Activated T-cell treated with anti-CD3 and anti-CD28 coated beads for 1 hour (primary cell): ENCODE measurements around the gene ENTREP1.
"Not testable (repeated sequence)": the region's sequence is repeated elsewhere in the genome, so short reads cannot be mapped to it uniquely, and the experiment has no call there.

Experiments used
- DNase-seq: peaks from one replicate; pipeline ENCODE4 v3.0.0-alpha.2; 2020; ENCODE audit warnings: low read depth

Gene ENTREP1

DNA sequence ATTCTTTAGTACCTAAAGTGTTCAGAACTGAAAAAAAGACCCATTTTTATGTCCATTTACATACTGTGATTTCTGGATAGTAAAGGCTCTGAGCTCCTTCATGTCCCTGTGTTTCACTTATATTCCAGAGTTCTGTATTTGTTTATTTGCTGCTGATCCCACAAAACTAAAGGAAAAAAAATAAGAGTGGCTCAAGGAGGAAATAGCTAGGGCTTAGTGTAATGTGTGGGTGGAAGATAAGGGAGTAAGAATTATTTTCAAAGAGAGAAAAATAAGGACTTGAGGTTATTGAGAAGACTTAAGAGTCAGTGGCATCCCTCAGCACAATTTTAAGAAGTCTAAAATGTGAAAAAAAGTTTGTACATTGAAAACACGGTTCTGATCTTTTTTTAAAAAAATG lies 46.0 kb downstream of the ENTREP1 start:
- no peak for DNase-seq

DNA sequence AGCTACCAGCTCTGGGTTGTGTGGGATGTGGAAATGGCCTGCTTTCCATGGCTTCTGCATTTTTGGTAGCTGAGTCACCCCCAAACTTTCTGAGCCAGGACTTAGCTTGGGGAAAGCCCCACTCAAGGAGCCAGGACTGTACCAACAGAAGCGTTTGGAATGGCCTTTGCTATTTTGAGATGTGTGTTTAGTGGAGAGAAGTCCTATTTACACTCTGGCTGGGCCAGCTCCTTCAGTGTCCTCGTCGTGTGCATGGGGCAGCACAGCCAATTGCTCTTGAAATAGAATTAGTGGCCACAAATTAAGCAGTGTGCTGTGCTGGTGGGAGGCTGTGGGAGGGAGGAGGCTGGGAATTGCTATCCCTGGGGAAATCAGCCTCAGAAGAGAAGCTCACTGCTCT lies 51.6 kb downstream of the ENTREP1 start:
- DNase-seq, result no peak

DNA sequence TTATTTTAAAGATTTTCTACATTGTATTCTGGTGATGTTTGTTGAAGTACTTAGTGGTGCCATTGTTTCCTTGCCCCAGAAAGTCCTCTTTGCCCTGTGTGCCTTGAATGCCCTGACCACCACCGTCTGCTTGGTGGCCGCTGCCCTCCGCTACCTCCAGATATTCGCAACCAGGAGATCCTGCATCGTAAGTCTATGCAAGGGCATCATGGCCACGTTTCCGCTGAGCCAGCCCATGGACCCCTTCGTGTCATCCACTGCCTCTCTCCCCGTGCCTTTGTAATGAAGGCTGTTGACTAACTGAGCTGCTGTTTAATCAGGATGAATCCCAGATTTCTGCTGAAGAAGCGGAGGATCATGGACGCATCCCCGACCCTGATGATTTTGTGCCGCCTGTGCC lies 52.3 kb downstream of the ENTREP1 start:
- no peak for DNase-seq

DNA sequence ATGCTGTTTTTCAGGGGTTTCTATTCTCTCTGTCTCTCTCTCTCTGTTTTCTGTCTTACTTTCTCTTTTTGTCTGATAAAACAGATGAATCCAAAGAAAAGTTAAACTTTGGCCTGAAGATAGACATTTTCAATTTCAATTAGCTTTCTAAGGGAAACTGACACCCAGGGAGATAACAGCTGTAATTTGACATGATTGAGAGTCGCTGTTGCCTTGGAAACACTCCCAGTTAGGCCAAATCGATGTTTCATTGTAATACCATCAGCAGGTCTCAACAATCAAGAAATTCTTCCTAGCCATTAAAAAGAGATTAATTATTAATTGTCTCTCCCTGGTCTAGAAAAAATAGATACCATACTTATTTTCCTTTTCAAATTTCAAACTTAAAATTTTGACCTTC lies 53.0 kb downstream of the ENTREP1 start:
- no peak for DNase-seq

DNA sequence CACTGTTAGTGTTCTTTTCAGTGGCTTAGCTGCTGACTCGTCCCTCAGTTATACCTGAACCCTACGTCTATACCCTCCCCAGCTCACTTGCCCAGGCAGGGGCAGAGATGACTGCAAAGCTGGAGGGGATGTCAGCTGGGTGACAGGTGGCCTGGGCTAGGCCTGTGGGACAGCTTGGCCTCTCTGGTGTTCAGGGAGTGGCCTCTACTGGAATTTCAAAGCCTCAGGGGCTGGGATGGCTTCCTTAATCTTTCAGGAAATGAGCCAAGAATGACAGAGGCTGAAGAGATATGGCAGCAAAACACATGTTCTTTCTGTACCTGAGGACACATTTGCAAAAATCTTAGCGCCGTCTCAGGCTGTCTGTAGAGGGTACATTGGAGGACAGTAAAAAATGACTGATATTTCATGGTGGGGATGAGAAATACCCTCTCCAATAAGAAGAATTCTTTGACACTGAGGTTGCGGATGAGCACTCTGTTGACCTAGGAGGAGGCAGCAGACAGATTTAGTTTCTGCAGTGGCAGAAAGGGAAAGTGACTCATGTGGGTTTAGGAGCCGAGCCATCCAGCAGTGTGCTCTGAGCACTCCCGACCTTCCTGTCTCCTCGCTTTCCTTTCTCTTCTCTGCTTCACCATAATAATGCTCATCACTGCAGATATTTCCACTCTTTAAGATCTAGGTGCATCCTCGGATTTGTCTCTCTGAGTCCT lies 54.4 kb downstream of the ENTREP1 start:
- DNase-seq, result no peak

DNA sequence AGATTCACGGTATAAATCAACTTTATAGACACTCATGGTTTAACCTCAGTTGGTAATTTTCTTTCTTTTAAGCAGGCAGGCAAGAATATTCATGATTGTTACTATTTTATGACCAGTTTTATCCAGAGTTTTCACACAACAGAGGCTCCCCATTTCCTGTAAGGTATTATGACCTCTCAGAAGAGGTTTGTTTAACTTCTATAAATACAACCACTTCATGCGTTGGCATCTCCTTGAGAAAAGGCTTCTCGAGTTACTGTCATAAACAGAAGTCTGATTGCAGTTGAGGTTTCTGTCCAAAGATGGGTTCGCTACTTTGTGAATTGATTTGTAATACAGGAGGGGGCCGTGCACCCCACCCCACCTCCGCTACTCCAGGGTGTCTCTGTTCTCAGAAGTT lies 55.3 kb downstream of the ENTREP1 start:
- DNase-seq, result no peak

DNA sequence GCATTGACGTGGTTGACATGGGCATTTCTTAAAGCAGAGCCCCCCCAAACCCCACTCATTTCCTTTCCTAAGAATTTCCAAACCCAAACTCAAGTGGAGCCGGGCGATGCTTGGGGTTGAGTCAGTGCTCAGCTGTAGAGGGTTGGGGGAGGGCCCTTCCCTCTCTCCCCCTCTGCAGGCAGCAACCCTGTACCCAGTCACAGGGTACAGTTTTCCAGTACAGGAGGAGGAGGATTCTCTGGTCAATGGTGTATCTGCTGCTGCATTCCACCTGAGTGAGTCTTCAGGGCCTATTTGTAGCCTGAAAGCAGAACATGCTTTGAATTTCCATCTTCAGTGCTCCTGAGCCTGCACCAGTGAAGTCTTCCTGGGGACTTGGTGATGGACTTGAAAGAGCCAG lies 55.8 kb downstream of the ENTREP1 start:
- no peak for DNase-seq

DNA sequence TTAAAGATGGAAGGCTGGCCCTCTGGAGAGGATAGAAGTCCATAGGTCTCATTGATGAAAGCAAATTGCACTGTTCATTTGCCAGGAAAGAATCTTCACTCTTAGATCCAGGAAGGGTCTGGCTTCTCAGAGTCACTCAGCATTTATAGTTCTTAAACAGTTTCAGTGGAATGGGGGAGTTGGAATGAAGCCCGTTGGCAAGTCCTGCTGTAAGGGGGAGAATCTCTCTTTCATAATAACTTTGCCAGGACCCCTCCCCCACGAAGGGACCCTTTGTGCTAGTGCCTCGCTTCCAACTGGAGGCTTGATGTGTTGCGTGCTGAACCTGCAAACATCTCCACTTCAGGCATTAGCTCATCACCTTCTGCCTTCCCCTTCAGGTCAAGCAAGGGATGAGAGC lies 57.1 kb downstream of the ENTREP1 start:
- no peak for DNase-seq

DNA sequence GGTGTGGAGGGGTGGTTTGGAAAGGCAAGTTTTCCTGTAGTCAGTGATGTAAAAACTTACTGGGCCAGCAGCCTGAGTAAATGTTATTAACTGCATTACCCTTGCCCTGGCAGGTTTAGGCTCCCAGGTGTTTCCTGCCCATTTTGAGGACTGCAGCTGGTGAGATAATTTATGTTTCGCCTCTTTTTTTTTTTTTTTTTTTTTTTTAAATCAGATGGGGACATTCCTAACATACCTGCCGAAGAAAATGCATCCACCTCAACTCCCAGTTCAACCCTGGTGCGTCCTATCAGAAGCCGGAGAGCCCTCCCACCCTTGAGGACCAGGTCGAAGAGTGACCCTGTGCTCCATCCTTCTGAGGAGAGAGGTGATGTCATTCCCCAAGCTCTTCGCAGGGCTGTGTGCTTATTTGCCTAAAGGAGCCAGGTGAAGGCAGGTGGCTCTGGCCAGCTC lies 60.6 kb downstream of the ENTREP1 start:
- no peak for DNase-seq

DNA sequence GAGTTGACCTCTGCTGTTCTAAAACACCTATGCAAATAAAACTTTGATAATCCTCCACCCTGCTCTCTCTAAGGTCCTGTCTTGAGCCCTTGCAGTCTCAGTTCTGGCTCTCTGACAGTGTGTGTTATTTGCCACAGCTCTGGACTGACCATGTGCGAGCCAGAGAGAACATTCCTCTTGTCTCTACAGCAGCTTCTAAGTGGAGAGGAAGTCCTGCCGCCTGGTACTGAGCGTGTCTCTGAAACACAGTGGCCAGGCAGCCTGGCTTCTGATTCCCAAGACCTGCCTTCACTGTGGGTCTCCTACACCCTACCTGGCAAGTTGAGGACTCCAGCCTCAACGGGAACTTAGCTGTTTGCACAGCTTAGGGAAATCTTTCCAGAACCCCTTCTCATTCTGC lies 61.6 kb downstream of the ENTREP1 start:
- no peak for DNase-seq

DNA sequence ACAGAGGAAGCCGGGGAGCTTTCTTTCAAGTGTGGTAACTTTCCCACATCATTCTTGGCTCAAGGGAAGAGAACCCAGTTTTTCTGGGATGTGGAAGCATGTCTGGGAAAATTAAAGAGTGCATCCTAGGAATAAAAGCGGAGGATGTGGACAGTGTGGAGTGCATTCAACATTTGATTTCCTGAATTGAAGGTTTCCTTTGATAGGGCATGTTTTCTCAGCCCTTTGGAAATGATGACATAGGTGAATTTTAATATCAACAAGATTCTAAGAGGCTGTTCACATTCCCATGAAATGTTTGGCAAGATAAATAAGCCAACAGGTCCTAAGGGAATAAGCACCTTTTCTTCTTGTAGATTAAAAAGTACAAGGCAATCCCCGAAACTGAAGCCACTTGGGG lies 63.6 kb downstream of the ENTREP1 start:
- no peak for DNase-seq

DNA sequence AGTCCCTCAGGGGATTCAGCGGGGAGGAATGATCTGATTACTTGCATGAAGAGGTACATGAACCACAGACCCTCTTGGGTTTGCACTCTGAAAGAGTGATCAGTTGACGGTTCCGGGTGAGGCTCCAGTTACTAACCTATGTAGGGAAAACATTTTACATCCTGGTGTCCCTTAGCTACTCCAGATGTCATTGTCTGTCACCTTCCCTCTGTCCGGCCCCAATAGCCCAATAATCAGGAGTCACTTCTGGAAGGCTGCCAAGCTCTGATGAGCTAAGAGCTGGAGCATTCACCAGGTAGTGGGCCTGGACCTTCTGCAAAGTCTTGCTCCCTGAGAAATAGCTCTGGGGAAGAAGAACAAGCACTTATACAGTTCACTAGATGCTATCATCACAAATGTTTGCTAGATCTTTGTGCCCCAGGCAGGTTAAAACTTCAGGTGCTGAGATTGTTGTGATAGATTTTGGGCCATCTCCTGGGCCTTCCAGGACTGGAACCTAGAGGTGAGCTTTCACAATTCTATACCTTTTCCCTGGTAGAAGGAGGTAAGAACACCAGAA lies 64.5 kb downstream of the ENTREP1 start:
- no peak for DNase-seq

DNA sequence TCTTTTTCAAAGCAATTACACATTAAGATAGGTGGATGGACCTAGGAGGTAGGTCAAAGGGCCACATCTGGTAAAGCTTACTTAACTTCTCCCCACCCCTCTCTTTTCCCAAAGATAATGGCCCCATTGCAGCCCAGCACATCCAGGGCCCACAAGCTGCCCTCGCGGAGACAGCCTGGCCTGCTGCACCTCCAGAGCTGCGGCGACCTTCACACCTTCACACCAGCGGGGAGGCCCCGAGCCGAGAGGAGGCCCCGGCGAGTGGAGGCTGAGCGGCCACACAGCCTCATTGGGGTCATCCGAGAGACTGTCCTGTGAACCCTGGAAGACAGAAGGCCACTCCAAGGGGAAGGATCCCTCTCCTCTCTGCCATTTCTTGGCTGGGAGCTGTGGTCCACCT lies 66.5 kb downstream of the ENTREP1 start:
- DNase-seq, result no peak

DNA sequence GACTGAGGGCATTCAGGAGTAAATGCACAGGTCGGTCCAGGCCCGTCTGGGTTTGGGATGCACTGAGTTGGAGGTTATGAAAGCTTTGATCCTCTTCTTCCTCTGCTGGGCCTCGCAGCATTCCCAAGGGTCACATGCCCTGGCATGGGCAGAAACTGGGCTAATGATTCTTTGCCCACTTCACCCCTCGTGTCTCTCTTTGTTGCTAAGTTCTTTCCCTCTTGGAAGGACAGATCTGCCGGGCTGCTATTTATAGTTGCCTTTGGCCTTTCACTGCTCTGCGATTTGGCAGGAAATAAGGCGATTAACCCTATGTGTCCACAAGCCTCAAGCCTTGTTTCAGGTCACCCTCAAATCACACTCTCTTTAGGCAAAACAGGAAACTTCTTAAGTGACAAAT lies 66.9 kb downstream of the ENTREP1 start:
- no peak for DNase-seq

DNA sequence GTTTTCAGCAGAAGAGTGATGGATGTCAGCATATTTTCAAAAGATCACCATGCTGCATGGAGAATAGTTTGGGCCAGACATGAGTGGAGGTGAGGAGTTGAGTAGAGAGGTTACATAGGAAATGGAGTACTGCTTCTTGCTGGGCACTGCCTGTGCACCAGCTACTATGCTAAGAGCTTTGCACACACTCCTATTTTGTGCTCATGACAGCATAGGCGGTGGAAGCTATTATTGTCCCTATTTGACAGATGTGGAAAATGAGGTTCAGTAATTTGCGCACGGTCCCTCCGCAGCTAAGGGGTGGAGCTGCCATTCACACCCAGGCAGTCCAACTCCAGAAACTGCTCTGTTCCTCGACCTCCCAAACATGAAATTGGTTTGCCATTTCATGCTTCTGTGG lies 67.8 kb downstream of the ENTREP1 start:
- DNase-seq, result no peak

DNA sequence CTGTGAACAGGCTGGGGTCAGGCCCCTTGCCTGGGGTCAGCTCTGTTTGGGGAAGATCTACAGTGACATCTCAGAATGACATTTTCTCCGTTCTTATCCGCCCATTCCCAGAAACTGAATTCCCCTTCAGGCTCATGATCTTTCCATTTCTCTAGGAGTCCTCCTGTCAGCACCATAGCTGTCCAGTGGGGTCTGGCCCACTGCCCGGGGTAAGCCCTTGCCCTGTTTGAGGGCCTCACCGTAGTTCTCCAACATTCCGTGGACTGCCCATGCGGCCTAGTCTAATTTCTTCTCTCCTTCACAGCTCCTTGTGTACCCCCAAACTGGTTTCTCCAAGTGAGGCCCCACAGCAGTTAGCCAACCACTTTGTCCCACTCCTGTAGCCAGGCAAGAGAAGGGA lies 68.4 kb downstream of the ENTREP1 start:
- no peak for DNase-seq

DNA sequence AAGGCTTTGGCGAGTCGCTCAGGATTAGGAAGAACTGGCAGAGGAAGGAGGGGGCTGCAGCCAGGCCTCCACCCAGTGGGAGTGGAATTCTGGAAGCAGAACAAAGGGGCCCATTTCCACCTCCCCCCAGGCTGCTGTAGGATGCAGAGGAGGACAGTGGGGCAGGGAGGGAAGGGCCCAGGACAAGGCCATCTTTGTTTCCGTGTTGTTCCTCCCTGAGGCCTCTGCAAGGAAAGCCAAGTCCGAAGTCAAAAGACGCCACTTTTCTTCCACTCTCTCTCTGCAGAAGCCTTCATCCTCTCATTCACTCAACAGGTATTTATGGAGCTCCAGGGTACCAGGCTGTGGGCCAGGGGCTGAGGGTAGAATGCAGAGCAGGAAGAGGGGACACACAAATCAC lies 70.7 kb downstream of the ENTREP1 start:
- DNase-seq, result no peak

DNA sequence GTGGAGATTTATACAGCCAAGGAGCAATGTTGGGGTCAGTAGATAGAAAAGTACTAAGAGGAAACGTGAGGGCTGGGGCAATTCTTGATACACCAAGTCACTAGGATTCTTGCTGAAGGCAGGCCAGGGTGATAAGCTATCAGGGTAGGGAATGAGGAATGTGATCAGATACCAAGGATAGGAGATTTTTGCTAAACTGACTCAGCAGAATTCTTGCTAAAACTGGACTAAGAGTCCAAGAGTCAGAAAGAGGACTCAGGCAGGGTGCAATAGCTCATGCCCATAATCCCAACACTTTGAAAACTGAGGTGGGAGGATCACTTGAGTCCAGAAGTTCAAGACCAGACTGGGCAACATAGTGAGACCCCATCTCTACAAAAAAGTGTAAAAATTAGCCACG lies 71.7 kb downstream of the ENTREP1 start:
- DNase-seq, result no peak

DNA sequence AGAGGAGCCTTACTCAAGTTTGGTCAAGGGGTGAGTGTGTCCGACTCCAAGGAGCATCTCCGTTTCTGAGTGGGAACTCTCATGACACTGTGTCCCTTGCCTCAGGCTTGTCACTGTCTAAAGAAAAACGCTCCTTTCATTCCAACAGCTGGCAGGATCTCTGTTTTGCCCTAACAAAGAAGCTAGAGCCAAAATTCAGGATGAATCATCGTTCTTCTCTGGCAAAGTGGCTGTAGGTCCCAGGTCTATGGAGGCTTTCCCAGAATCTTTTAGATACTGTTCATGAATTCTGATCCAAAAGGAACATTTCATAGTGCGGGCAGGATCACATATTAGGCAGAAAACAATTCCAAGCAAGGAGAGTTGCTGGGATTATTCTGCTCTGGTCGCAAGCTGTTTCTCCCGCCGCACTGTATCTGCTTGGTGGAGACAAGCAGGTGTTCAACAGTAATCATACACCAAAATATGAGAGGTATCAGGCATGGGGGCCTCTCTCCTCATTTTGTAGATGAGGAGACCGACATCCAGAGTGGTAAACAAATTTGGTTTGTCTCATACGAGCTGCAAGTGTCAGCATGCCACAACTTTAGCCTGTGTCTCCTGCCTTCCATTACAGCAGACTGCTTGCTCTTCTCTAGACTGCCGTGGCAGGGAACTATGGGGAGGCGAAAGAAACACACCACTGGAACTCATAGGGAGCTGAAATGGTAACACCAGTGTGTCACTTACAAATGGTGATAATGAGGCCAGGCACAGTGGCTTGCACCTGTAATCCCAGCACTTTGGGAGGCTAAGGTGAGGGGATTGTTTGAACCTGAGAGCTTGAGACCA lies 72.6 kb downstream of the ENTREP1 start:
- DNase-seq, result no peak

DNA sequence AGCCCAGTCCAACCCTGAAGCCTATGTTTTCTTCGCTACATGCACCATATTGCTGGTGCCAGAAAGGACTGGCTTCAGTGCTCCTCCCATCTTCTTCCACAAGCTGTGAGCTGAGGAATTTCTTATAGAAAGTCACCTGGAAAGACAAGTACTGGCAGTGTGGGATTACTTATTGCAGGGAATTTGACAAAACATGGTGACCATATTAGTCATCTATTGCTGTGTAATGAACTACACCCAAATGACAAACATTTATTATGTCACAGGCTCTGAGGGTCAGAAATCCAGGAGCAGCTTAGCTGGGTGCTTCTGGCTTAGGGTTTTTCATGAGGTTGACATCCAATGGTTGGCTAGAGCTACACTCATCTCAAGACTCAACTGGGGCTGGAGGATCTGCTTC lies 75.5 kb downstream of the ENTREP1 start:
- no peak for DNase-seq

DNA sequence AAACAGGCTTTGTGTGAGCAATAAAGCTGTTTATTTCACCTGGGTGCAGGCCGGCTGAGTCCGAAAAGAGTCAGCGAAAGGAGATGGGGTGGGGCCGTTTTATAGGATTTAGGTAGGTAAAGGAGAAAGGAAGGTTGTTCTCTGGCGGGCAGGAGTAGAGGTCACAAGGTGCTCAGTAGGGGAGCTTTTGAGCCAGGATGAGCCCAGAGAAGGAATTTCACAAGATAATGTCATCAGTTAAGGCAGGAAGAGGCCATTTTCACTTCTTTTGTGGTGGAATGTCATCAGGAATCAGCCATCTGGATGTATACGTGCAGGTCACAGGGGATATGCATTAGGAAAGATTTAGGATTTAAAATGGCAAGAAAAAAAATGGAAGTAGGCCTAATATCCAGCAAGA lies 84.9 kb downstream of the ENTREP1 start:
- DNase-seq, result not testable (repeated sequence)

DNA sequence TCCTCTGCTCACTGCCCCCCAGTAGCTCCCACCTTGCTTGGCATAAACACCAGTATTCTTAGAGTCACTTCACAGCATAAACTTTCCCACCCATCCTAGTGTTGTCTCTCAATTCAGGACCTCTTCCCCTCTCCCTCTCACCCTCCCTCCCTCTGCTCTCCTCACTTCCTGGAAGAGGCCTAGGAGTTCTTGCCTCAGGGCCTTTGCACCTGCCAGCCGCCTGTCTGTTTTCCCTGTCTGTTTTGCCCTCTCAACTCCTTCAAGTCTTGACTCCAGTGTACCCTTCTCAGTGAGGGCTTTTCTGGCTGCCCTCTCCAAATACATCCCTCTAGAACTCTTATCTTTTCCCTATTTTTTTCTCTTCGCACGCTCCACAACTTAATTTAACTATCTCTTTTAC lies 86.2 kb downstream of the ENTREP1 start:
- no peak for DNase-seq
